ENCODE measurements around the gene GPR15LG.
"Not testable (repeated sequence)": the region's sequence is repeated elsewhere in the genome, so short reads cannot be mapped to it uniquely, and the experiment has no call there.

Gene GPR15LG

GRCh38 chr10:84173501-84173929 is at the start of gene GPR15LG:
TSS of gene GPR15LG (plus strand) at chr10:84173801. CDS start at chr10:84173852, 51 bp downstream.
- no peak for DNase-seq

GRCh38 chr10:84125910-84126784 is 47.5 kb upstream of the GPR15LG start:
- not testable (repeated sequence) for DNase-seq

- no peak for DNase-seq
These were observed 46.8 kb upstream of the GPR15LG start for GRCh38 chr10:84126785-84127167.

DNA sequence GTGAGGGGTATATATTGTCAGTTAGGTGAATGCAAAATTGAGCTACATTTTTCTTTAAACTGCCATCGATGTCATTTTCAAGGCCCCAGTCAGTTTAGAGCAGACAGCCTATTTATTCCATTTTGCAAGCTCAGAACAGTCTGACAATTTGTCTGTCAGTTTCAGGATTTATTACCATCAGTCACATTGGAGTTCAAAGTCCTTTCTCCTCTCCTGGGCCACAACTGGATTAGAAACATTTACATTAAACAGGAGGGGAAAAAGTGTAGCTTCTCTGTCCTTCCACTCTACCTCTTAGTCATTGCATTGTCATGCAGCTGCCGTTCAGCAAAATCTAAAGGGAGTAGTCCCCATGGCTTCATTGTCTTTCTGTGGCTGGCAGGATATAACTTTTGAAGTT is 37.8 kb upstream of the GPR15LG start:
- no peak for DNase-seq

DNA sequence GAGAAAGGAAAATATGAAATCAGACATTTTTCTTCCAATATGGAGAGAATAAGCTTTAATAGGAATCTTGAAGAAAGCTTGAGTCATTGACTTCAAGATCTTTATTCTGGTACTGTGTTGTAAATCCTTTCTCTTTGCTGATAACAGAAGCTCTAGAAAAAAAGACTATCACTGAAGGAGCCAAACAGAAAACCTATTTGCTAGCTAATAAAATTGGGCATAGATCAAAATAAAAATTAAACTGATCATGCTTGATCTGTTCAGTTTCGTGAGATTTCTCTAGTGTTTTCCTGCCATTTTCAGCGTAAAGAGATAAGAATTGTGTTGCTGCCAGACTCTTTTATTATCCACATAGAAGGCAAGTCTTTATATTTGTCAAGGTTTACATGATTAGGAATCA is 35.8 kb upstream of the GPR15LG start:
- no peak for DNase-seq

GRCh38 chr10:84138478-84139125 is 35.0 kb upstream of the GPR15LG start:
- peak; percentile 6 for DNase-seq

- DNase-seq, result peak; percentile 100
These were observed 34.2 kb upstream of the GPR15LG start, which contains the start of gene GHITM for GRCh38 chr10:84139126-84140035. TSS of gene GHITM (plus strand) at chr10:84139509. CDS start at chr10:84141501, 1,992 bp downstream.

GRCh38 chr10:84140036-84140379 is 33.6 kb upstream of the GPR15LG start:
- no peak for DNase-seq

GRCh38 chr10:84147347-84147746 is 26.3 kb upstream of the GPR15LG start:
- no peak for DNase-seq

- DNase-seq, result not testable (repeated sequence)
These were observed 25.5 kb upstream of the GPR15LG start for GRCh38 chr10:84148006-84148597.

GRCh38 chr10:84149854-84150253 is 23.7 kb upstream of the GPR15LG start:
- DNase-seq, result no peak

GRCh38 chr10:84152769-84153168 is 20.8 kb upstream of the GPR15LG start:
- no peak for DNase-seq

GRCh38 chr10:84155521-84155920 is 18.1 kb upstream of the GPR15LG start:
- no peak for DNase-seq

GRCh38 chr10:84156009-84156408 is 17.6 kb upstream of the GPR15LG start:
- no peak for DNase-seq

DNA sequence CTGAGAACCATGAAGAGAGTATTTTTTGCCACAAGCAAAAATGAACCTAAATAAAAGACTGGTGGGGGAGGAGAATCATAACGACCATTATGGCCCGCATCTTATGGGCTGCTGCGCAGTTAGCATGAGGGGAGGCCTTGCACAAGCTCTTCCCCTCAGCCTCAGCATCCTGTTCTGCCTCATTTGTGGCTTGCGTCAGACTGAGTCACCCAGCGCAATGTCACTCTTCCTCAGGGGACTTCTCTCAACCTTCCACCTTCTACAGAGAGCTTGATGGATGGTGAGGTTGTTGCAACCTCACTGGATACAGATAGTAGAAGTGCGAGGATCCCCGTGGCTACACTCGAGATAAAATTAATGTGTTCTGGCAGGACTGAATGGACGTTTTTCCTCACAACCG is 16.8 kb upstream of the GPR15LG start:
- DNase-seq, result peak; percentile 50

- DNase-seq, result no peak
These were observed 15.5 kb upstream of the GPR15LG start for GRCh38 chr10:84158061-84158460.

- DNase-seq, result no peak
These were observed 15.1 kb upstream of the GPR15LG start for GRCh38 chr10:84158550-84158949.

- DNase-seq, result no peak
These were observed 14.4 kb upstream of the GPR15LG start for GRCh38 chr10:84159076-84159685.

GRCh38 chr10:84160663-84161362 is 12.8 kb upstream of the GPR15LG start:
- no peak for DNase-seq

DNA sequence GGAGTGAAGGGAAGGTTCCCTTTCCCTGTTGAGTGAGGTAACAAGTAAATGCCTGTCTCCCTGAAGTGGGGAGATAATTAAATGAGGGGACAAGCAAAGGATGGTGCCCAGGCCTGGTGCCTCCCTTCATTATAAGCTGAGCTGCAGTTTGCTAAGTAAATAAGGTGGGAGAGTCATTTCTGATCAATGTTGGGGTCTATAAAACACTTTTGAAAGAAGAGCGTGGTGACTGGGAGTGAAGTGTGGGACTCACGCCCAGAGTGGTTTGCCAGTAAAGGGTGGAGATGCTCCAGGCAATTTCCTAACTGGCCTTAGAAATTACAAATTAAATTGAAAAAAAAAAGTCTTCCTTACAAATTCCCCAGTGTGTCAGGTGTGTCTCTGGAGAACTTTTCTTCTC is 9.6 kb upstream of the GPR15LG start:
- DNase-seq, result no peak

DNA sequence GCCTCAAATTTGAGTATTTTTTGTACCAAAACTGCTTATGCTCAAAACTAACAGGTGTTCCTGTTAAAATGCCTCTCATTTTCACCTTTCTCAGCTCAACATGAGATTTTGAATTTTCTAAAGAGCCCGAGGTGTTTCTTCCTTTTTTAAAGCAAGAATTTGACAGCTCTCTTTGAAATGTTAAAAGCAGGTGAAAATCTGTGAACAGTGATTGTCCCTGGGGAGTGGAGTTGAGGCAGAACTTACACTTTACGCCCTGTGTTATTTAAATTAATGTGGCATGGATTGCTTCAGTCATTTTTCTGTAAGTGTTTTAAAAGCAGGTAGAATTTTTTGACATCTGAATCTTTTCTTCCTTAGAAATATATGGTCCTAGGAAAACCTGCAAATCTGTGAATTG is 9.2 kb upstream of the GPR15LG start:
- no peak for DNase-seq
